PFSK-1 (cell line): Measurements from ENCODE around the gene EXOC6B.

ENCODE experiments used
- FOXP2 ChIP-seq: optimal IDR thresholded peaks from 2 replicates; pipeline ENCODE3; 2011; ENCODE audit warnings: borderline replicate concordance, control low read depth, inconsistent platforms; ENCODE audit not compliant: insufficient read depth; ENCODE audit errors: extremely low read length, extremely low read depth
- POLR2AphosphoS5 ChIP-seq: IDR thresholded peaks from 2 replicates; pipeline ENCODE4 v1.6.1; 2012; ENCODE audit warnings: low read depth, mild to moderate bottlenecking, control low read depth, low read length, moderate library complexity
- REST ChIP-seq, 2 experiments: IDR thresholded peaks; 2 replicates each; pipeline versions ENCODE4 v1.6.1 to v1.8.0; 2011 to 2012; ENCODE audit warnings: low read depth in 2 of 2, low read length in 2 of 2, control low read depth in 1 of 2, inconsistent platforms in 1 of 2, mild to moderate bottlenecking in 1 of 2, moderate library complexity in 1 of 2; ENCODE audit not compliant: insufficient read depth in 1 of 2
- SIN3A ChIP-seq: IDR thresholded peaks from 2 replicates; pipeline ENCODE4 v1.6.1; 2012; ENCODE audit warnings: mild to moderate bottlenecking, low read length, moderate library complexity, borderline replicate concordance; ENCODE audit not compliant: insufficient read depth
- TAF1 ChIP-seq: IDR thresholded peaks from 2 replicates; pipeline ENCODE4 v1.6.1; 2012; ENCODE audit warnings: low read length, control low read depth, borderline replicate concordance; ENCODE audit not compliant: insufficient read depth

Gene EXOC6B

GRCh38 chr2:72386288-72386687 is 439.5 kb downstream of the EXOC6B start:
- no peak for TF ChIP-seq POLR2AphosphoS5
- no peak for TF ChIP-seq REST (IDR thresholded peaks at IDR 0.05; ENCODE audit: insufficient read depth in 1 of 2, low read depth in 2 of 2, low read length in 2 of 2)
- TF ChIP-seq SIN3A = no peak
- no peak for TF ChIP-seq TAF1
- TF ChIP-seq FOXP2 = no peak

- TF ChIP-seq POLR2AphosphoS5 (no peak), SIN3A (no peak), REST (IDR thresholded peaks at IDR 0.05; ENCODE audit: insufficient read depth in 1 of 2, low read depth in 2 of 2, low read length in 2 of 2) (no peak), FOXP2 (no peak), TAF1 (no peak)
These were observed 447.0 kb downstream of the EXOC6B start for GRCh38 chr2:72378753-72379348.

GRCh38 chr2:72367530-72368225 is 458.2 kb downstream of the EXOC6B start:
- TF ChIP-seq SIN3A (no peak), REST (IDR thresholded peaks at IDR 0.05; ENCODE audit: insufficient read depth in 1 of 2, low read depth in 2 of 2, low read length in 2 of 2) (no peak), POLR2AphosphoS5 (no peak), TAF1 (no peak), FOXP2 (no peak)

GRCh38 chr2:72363406-72363805 is 462.4 kb downstream of the EXOC6B start:
- TF ChIP-seq REST (IDR thresholded peaks at IDR 0.05; ENCODE audit: insufficient read depth in 1 of 2, low read depth in 2 of 2, low read length in 2 of 2) (no peak), POLR2AphosphoS5 (no peak), FOXP2 (no peak)
